B cell (primary cell): ENCODE measurements around the gene LRCH1. TPM values are rescaled to one million over a fixed set of nuclear protein-coding genes. Genes with fewer than 3 reads are reported as not detected.

Experiments
- ATAC-seq: fragments of 200-7000 bp; cut with Tn5 transposase; one replicate; pipeline ENCODE4 v1.10.0; 2021; ENCODE audit warnings: low read depth, mild to moderate bottlenecking, moderate number of reproducible peaks, moderate library complexity
- CTCF ChIA-PET: fragments of 350-600 bp; sonication (Branson Sonifier 250); formaldehyde crosslinking; loops from one replicate; lab custom pipeline; 2021; ENCODE audit warnings: antibody characterized with exemption, inconsistent platforms; lab: Charles Lee
- POLR2A ChIA-PET: fragments of 350-600 bp; sonication (Branson Sonifier 250); formaldehyde crosslinking; loops from one replicate; lab custom pipeline; 2021; ENCODE audit warnings: antibody characterized with exemption; lab: Charles Lee
- DNase-seq: peaks from one replicate; pipeline ENCODE4 v3.0.0; 2013
- H2AFZ ChIP-seq: 2 replicates; pipeline ENCODE4 v1.6.1; 2012; ENCODE audit warnings: mild to moderate bottlenecking, low read depth, low read length; ENCODE audit not compliant: insufficient read depth, poor library complexity, severe bottlenecking
- H3K27ac ChIP-seq, 2 donors: 1 replicate in 1 of 2; 2 replicates in 1 of 2; pipeline ENCODE4 v1.5.1; 2012 to 2013; ENCODE audit warnings: low read length in 2 of 2, mild to moderate bottlenecking in 2 of 2, moderate library complexity in 1 of 2
- H3K27me3 ChIP-seq, 4 experiments: fragments of 200-600 bp in 1 of 4; sonication (generic) in 1 of 4; replicated peaks in 1 of 4; 1 replicate in 2 of 4; 2 replicates in 2 of 4; pipeline versions ENCODE4 v1.6.1 to v1.7.0; 2013 to 2016; ENCODE audit warnings: low read length in 3 of 4, mild to moderate bottlenecking in 2 of 4, mixed read lengths in 1 of 4, moderate library complexity in 1 of 4; ENCODE audit not compliant: insufficient read depth in 4 of 4, control insufficient read depth in 3 of 4; ENCODE audit errors: control extremely low read depth in 1 of 4
- H3K36me3 ChIP-seq, 2 experiments: replicated peaks in 1 of 2; 1 replicate in 1 of 2; 2 replicates in 1 of 2; pipeline versions ENCODE4 v1.6.1 to v1.7.1; 2013; ENCODE audit warnings: low read length in 1 of 2; ENCODE audit not compliant: insufficient read depth in 2 of 2, control insufficient read depth in 1 of 2; ENCODE audit errors: control extremely low read depth in 1 of 2, extremely low read depth in 1 of 2
- H3K4me1 ChIP-seq, 2 donors: fragments of 200-600 bp in 1 of 2; sonication (generic) in 1 of 2; 1 replicate in 1 of 2; 2 replicates in 1 of 2; pipeline versions ENCODE4 v1.5.1 to v1.6.1; 2013 to 2017; ENCODE audit warnings: low read length in 2 of 2; ENCODE audit not compliant: control insufficient read depth in 2 of 2, insufficient read depth in 2 of 2
- H3K4me2 ChIP-seq: replicated peaks from 2 replicates; pipeline ENCODE3; 2012; ENCODE audit warnings: mild to moderate bottlenecking, low read depth, low read length; ENCODE audit not compliant: poor library complexity, severe bottlenecking
- H3K4me3 ChIP-seq, 5 experiments: fragments of 200-600 bp in 1 of 5; sonication (generic) in 1 of 5; 1 replicate in 3 of 5; 2 replicates in 2 of 5; pipeline versions ENCODE4 v1.5.1 to v1.7.0; 2011 to 2016; ENCODE audit warnings: low read length in 4 of 5, mild to moderate bottlenecking in 4 of 5, low read depth in 2 of 5, control low read depth in 1 of 5, moderate library complexity in 1 of 5; ENCODE audit not compliant: insufficient read depth in 1 of 5; ENCODE audit errors: control extremely low read depth in 1 of 5, extremely low read depth in 1 of 5
- H3K79me2 ChIP-seq: fragments of 200-600 bp; sonication (generic); one replicate; pipeline ENCODE4 v1.6.0; 2016; ENCODE audit warnings: low read length; ENCODE audit not compliant: control insufficient read depth, insufficient read depth
- H3K9ac ChIP-seq: fragments of 200-600 bp; sonication (generic); 2 replicates; pipeline ENCODE4 v1.6.1; 2017; ENCODE audit warnings: mild to moderate bottlenecking, low read length, moderate library complexity
- H3K9me3 ChIP-seq, 3 donors: one replicate each; pipeline versions ENCODE4 v1.6.1 to v1.7.1; 2013; ENCODE audit warnings: low read length in 2 of 3; ENCODE audit not compliant: control insufficient read depth in 2 of 3, insufficient read depth in 1 of 3; ENCODE audit errors: control extremely low read depth in 1 of 3
- H4K20me1 ChIP-seq: 2 replicates; pipeline ENCODE4 v1.6.0; 2012; ENCODE audit warnings: mild to moderate bottlenecking, low read length; ENCODE audit not compliant: insufficient read depth, control insufficient read depth, poor library complexity, severe bottlenecking
- H3K27ac Mint-ChIP-seq: one replicate; pipeline ENCODE4 v1.8.0; 2021; ENCODE audit warnings: mixed read lengths
- H3K27me3 Mint-ChIP-seq: one replicate; pipeline ENCODE4 v1.8.0; 2021; ENCODE audit warnings: mixed read lengths
- H3K4me1 Mint-ChIP-seq: one replicate; pipeline ENCODE4 v1.8.0; 2021; ENCODE audit warnings: mixed read lengths
- H3K4me3 Mint-ChIP-seq: one replicate; pipeline ENCODE4 v1.8.0; 2021; ENCODE audit warnings: mixed read lengths
- H3K9me3 Mint-ChIP-seq: one replicate; pipeline ENCODE4 v1.8.0; 2022; ENCODE audit warnings: mixed read lengths; ENCODE audit not compliant: insufficient read depth
- CTCF ChIP-seq: fragments of 200-600 bp; IDR thresholded peaks from one replicate; pipeline ENCODE4 v1.8.0; 2022; ENCODE audit warnings: antibody characterized with exemption, mild to moderate bottlenecking
- EZH2 ChIP-seq: IDR thresholded peaks from 2 replicates; pipeline ENCODE4 v1.6.1; 2012; ENCODE audit warnings: borderline replicate concordance, low read depth, mild to moderate bottlenecking, moderate library complexity, low read length; ENCODE audit not compliant: insufficient read depth, poor library complexity, severe bottlenecking
- WGBS: methylation state at CpG from one replicate; pipeline ENCODE4 v1.1.5; 2013; ENCODE audit warnings: missing lambda C conversion rate; ENCODE audit not compliant: insufficient coverage; 5-methylcytosine and 5-hydroxymethylcytosine counted together
- intact Hi-C: fragments of 100-400 bp; cut with micrococcal nuclease; formaldehyde crosslinking; loops from one replicate; pipeline ENCODE4 v1.10.0; 2022
- polyA plus RNA-seq: library from polyadenylated mRNA; depleted of rRNA; stranded (reverse); fragments of >200 nt; gene quantifications from 2 replicates; pipeline ENCODE4 v1.2.3, GENCODE V29; 2012
- total RNA-seq, 2 donors: library from RNA; stranded (reverse); fragments of 120-200 nt in 1 of 2; gene quantifications; 1 replicate in 1 of 2; 2 replicates in 1 of 2; pipeline versions ENCODE4 v1.2.3 to v1.2.4, GENCODE V29; 2013 to 2022

LRCH1 gene
- total and polyA plus RNA-seq, 2 donors (not counting 1 experiment from before 2014, with no cell fraction given): 13.0 to 50.3 TPM

- Histone ChIP-seq H3K4me2 (peak overlapping the region; percentile 72), H2AFZ (no peak overlapping the region), H3K27ac (peak overlapping the region; percentile 67 to 69), H3K4me1 (peaks cover 96 to 97% of the 10 kb centered on the region in 2 donors), H3K79me2 (peaks cover 94% of the 10 kb centered on the region), H3K9me3 (no peaks in the 10 kb centered on the region), H3K4me3 (peak overlapping the region in 4 of 5 experiments; percentile 9 to 53 (median 28)), H3K9ac (peak overlapping the region; percentile 47), H3K36me3 (no peaks in the 10 kb centered on the region), H3K27me3 (no peaks in the 10 kb centered on the region), H4K20me1 (peaks cover 6% of the 10 kb centered on the region)
- peaks cover 93% of the 10 kb centered on the region for H3K4me1 Mint-ChIP-seq
- H3K9me3 Mint-ChIP-seq: no peaks in the 10 kb centered on the region
- peak overlapping the region; percentile 59 for H3K4me3 Mint-ChIP-seq
- no peaks in the 10 kb centered on the region for H3K27me3 Mint-ChIP-seq
- ATAC-seq (peak; percentile 72), DNase-seq (peak; percentile 80)
- WGBS: 0% methylated on average over 3 of the region's 6 CpGs
- ChIA-PET CTCF (interaction anchor here (0.7 to 5.8 kb wide), 6 partner anchors 12 to 125 kb away, joined by 3 to 32 read pairs (median 4); partner anchors contain the start of gene LRCH1), POLR2A (interaction anchor here (0.6 to 1.1 kb wide), 5 partner anchors 16 to 1711 kb away, joined by 4 to 6 read pairs (median 5); no protein-coding TSS in a partner anchor)
- intact Hi-C loops: loop anchor here (1.0 to 10.0 kb wide), 5 partner anchors 11 to 421 kb away; no protein-coding TSS in a partner anchor
- H3K27ac Mint-ChIP-seq: peak overlapping the region; percentile 73
- no peak for TF ChIP-seq EZH2
Observed at GRCh38 chr13:46595136-46595884, 42.3 kb downstream of the LRCH1 start.

GRCh38 chr13:46595885-46596275 lies 42.9 kb downstream of the LRCH1 start:
- Histone ChIP-seq H3K9me3 (no peaks in the 10 kb centered on the region), H3K4me2 (peak overlapping the region; percentile 72), H3K27ac (peak overlapping the region; percentile 67 to 69), H4K20me1 (peaks cover 3% of the 10 kb centered on the region), H3K36me3 (no peaks in the 10 kb centered on the region), H3K4me1 (peaks cover 97% of the 10 kb centered on the region in 2 donors), H3K27me3 (no peaks in the 10 kb centered on the region), H2AFZ (no peak overlapping the region), H3K4me3 (peak overlapping the region in 3 of 5 experiments; percentile 26 to 53 (median 31)), H3K79me2 (peaks cover 94% of the 10 kb centered on the region), H3K9ac (peak overlapping the region; percentile 47)
- Mint-ChIP-seq H3K27me3 (no peaks in the 10 kb centered on the region), H3K4me1 (peaks cover 93% of the 10 kb centered on the region), H3K27ac (peak overlapping the region; percentile 73), H3K4me3 (peak overlapping the region; percentile 59), H3K9me3 (no peaks in the 10 kb centered on the region)
- ATAC-seq: no peak
- no CpG with 5 or more reads among the region's 1 CpG for WGBS
- peak; percentile 50 for DNase-seq
- ChIA-PET CTCF (interaction anchor here (0.7 to 5.8 kb wide), 6 partner anchors 12 to 44 kb away, joined by 3 to 32 read pairs (median 3); partner anchors contain the start of gene LRCH1), POLR2A (interaction anchor here (0.5 to 1.1 kb wide), 6 partner anchors 15 to 1710 kb away, joined by 3 to 6 read pairs (median 5); no protein-coding TSS in a partner anchor)
- intact Hi-C loops: loop anchor here (1.0 to 10.0 kb wide), 5 partner anchors 10 to 421 kb away; no protein-coding TSS in a partner anchor
- TF ChIP-seq CTCF: no peak
- no peak for TF ChIP-seq EZH2
